ENCODE measurements around the gene KLHL21. TPM values are rescaled to one million over a fixed set of nuclear protein-coding genes. Genes with fewer than 3 reads are reported as not detected.
"Not testable (repeated sequence)": the region's sequence is repeated elsewhere in the genome, so short reads cannot be mapped to it uniquely, and the experiment has no call there.

KLHL21 gene
- total and polyA plus RNA-seq, 10 of the 15 experiments (the other 5 are each of a cell fraction or from before 2014, with no cell fraction given): 0.76 to 12.2 (median 5.2) TPM

GRCh38 chr1:6636778-6637177 lies 34.1 kb upstream of the KLHL21 start:
- DNase-seq (ENCODE audit: low read depth, low spot score); H3K9me3 ChIP-seq (replicated peaks; ENCODE audit: control insufficient read depth, insufficient read depth, low read length); RAD21 ChIA-PET (ENCODE audit: unreplicated experiment); H3K27me3 ChIP-seq (replicated peaks in 1 of 2; ENCODE audit: control insufficient read depth in 2 of 2, insufficient read depth in 2 of 2, low read length in 1 of 2); H3K27ac ChIP-seq (ENCODE audit: control insufficient read depth, insufficient read depth); H3K4me1 ChIP-seq (ENCODE audit: control insufficient read depth, insufficient read depth, low read length); BruUV-seq (replicated peaks); POLR2A ChIA-PET; intact Hi-C loops (cut with micrococcal nuclease; ENCODE audit: unreplicated experiment); H2AFZ ChIP-seq (ENCODE audit: control insufficient read depth, low read depth, low read length); H4K20me1 ChIP-seq (ENCODE audit: control insufficient read depth, insufficient read depth); ATAC-seq; H3K4me3 ChIP-seq; H3K4me2 ChIP-seq (ENCODE audit: control insufficient read depth, insufficient read depth); FAIRE-seq; H3K9ac ChIP-seq (ENCODE audit: control insufficient read depth, insufficient read depth, low read length); H3K79me2 ChIP-seq (ENCODE audit: control insufficient read depth, insufficient read depth, low read length): not testable (repeated sequence)
- in situ Hi-C loops (cut with MboI): loop anchor here (5.0 kb wide), 1 partner anchor 144 kb away; the partner anchor contains the start of gene PLEKHG5
- ChIA-PET SMC1A (ENCODE audit: uncharacterized antibody, unreplicated experiment) (interaction anchor here (0.9 kb wide), 1 partner anchor 89 kb away, joined by 3 read pairs; no protein-coding TSS in a partner anchor), CTCF (interaction anchor here (0.6 to 1.4 kb wide), 3 partner anchors 10 to 146 kb away, joined by 3 to 7 read pairs (median 3); no protein-coding TSS in a partner anchor)
- 95% methylated on average over 6 of the region's 6 CpGs for WGBS (ENCODE audit: insufficient coverage, insufficient replicate concordance, low lambda C conversion rate, missing lambda C conversion rate)
- peaks cover 16 to 29% of the 10 kb centered on the region in 2 experiments; a peak in 3 of 4 replicates for H3K36me3 ChIP-seq (ENCODE audit: control insufficient read depth in 2 of 2, insufficient read depth in 2 of 2, low read length in 1 of 2)

GRCh38 chr1:6635910-6636760 lies 33.5 kb upstream of the KLHL21 start:
- no peak overlapping the region for H2AFZ ChIP-seq (ENCODE audit: control insufficient read depth, low read depth, low read length)
- in situ Hi-C loops (cut with MboI) (loop anchor here (5.0 kb wide), 1 partner anchor 144 kb away; the partner anchor contains the start of gene PLEKHG5), intact Hi-C loops (cut with micrococcal nuclease; ENCODE audit: unreplicated experiment) (no loop called here)
- no peaks in the 10 kb centered on the region for H3K4me1 ChIP-seq (ENCODE audit: control insufficient read depth, insufficient read depth, low read length)
- H3K79me2 ChIP-seq (ENCODE audit: control insufficient read depth, insufficient read depth, low read length): no peaks in the 10 kb centered on the region
- no TSS peak for BruUV-seq (replicated peaks)
- SMC1A ChIA-PET (ENCODE audit: uncharacterized antibody, unreplicated experiment): interaction anchor here (0.9 kb wide), 1 partner anchor 88 kb away, joined by 3 read pairs; no protein-coding TSS in a partner anchor
- WGBS (ENCODE audit: insufficient coverage, insufficient replicate concordance, low lambda C conversion rate, missing lambda C conversion rate): 67% methylated on average over 16 of the region's 16 CpGs
- H3K27me3 ChIP-seq (replicated peaks in 1 of 2; ENCODE audit: control insufficient read depth in 2 of 2, insufficient read depth in 2 of 2, low read length in 1 of 2): no peaks in the 10 kb centered on the region
- no peak for FAIRE-seq
- no peak overlapping the region for H3K4me3 ChIP-seq
- DNase-seq (ENCODE audit: low read depth, low spot score): no peak
- POLR2A ChIA-PET: no interaction called here
- H3K9ac ChIP-seq (ENCODE audit: control insufficient read depth, insufficient read depth, low read length): no peak overlapping the region
- no peaks in the 10 kb centered on the region for H3K9me3 ChIP-seq (replicated peaks; ENCODE audit: control insufficient read depth, insufficient read depth, low read length)
- peaks cover 16 to 29% of the 10 kb centered on the region in 2 experiments; a peak in 3 of 4 replicates for H3K36me3 ChIP-seq (ENCODE audit: control insufficient read depth in 2 of 2, insufficient read depth in 2 of 2, low read length in 1 of 2)
- no peak for ATAC-seq
- no peaks in the 10 kb centered on the region for H4K20me1 ChIP-seq (ENCODE audit: control insufficient read depth, insufficient read depth)
- RAD21 ChIA-PET (ENCODE audit: unreplicated experiment): no interaction called here
- no peak overlapping the region for H3K4me2 ChIP-seq (ENCODE audit: control insufficient read depth, insufficient read depth)
- CTCF ChIA-PET: interaction anchor here (1.4 to 2.1 kb wide), 2 partner anchors 10 kb away, joined by 7 to 8 read pairs; no protein-coding TSS in a partner anchor
- H3K27ac ChIP-seq (ENCODE audit: control insufficient read depth, insufficient read depth): no peak overlapping the region
- TF ChIP-seq PKNOX1 (IDR thresholded peaks at IDR 0.05): no peak
- no peak for TF ChIP-seq ZBTB4 (CRISPR knock-in tag; IDR thresholded peaks at IDR 0.05)
- no peak for TF ChIP-seq PBX3 (IDR thresholded peaks at IDR 0.05; ENCODE audit: insufficient replicate concordance, low read depth, low read length)
- no peak for TF ChIP-seq SIN3A (IDR thresholded peaks at IDR 0.05; ENCODE audit: low read depth, low read length)
- TF ChIP-seq ZNF274 (IDR thresholded peaks at IDR 0.05; ENCODE audit: insufficient read depth, insufficient read length): no peak
- TF ChIP-seq IKZF2 (IDR thresholded peaks at IDR 0.05): no peak
- TF ChIP-seq RBBP5 (conservative IDR thresholded peaks at IDR 0.05): no peak
- no peak for TF ChIP-seq SMARCA5 (IDR thresholded peaks at IDR 0.05)

All from GM12878 (cell line).